ENCODE results near the gene GABRG2.
"Not testable (repeated sequence)": the region's sequence is repeated elsewhere in the genome, so short reads cannot be mapped to it uniquely, and the experiment has no call there.

The GABRG2 gene

DNA sequence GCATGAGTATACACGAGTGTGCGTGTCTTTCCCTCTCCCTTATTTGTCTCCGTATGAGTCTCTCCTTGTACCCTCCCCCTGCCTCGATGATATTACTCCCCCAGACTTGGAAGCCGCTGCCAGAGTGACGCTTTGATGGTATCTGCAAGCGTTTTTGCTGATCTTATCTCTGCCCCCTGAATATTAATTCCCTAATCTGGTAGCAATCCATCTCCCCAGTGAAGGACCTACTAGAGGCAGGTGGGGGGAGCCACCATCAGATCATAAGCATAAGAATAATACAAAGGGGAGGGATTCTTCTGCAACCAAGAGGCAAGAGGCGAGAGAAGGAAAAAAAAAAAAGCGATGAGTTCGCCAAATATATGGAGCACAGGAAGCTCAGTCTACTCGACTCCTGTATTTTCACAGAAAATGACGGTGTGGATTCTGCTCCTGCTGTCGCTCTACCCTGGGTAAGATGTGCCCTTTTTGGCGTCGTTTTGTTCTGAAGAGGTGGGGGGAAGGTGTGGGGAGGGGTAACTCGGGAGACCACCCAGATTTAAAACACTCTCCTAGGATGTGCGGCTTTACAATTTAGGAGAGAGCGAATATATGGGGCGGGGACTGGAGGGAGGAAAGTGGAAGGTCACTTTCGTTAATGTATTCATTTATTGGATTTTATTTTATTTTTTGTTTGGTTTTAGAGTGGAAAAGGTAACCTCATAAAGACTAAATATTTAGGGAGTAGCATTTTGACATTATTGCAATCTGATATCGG lies at the start of gene GABRG2:
GABRG2 (plus strand) TSS at position 119 of the 757 bp plus-strand sequence; CDS start at position 346, 227 bp downstream.
- no peak for DNase-seq

GRCh38 chr5:162025312-162025711 lies 42.3 kb upstream of the GABRG2 start:
- DNase-seq, result no peak

GRCh38 chr5:162026803-162027202 lies 40.8 kb upstream of the GABRG2 start:
- DNase-seq, result no peak

GRCh38 chr5:162037431-162037830 lies 30.1 kb upstream of the GABRG2 start:
- DNase-seq, result no peak

- DNase-seq, result no peak
Measured at GRCh38 chr5:162047279-162047678, 20.3 kb upstream of the GABRG2 start.

DNA sequence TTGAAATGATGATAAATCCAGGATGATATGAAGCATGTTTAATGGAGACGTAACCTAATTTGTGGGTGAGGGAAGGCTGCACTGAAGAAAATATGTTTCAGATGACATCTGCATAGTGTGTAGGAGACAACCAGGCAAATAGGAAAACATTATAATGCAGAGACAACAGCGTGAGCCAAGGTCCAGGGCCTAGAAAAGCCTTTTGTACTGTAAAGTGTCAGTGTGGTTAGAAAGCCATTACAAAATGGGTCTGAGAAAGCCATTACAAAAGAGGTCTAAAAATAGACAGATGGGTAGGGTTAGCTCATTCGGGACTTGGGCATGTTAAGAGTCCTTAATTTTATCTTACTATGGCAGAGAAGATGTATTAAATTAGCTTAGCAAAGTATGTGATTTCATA lies 14.9 kb upstream of the GABRG2 start:
- DNase-seq, result no peak

DNA sequence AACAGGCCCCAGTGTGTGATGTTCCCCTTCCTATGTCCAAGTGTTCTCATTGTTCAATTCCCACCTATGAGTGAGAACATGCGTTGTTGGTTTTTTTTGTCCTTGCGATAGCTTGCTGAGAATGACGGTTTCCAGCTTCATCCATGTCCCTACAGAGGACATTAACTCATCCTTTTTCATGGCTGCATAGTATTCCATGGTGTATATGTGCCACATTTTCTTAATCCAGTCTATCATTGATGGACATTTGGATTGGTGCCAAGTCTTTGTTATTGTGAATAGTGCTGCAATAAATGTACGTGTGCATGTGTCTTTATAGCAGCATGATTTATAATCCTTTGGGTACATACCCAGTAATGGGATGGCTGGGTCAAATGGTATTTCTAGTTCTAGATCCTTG lies 12.5 kb upstream of the GABRG2 start:
- DNase-seq, result not testable (repeated sequence)

- no peak for DNase-seq
Measured at GRCh38 chr5:162067162-162067561, 411 bp upstream of the GABRG2 start.

- no peak for DNase-seq
Measured at GRCh38 chr5:162068412-162068811, 839 bp downstream of the GABRG2 start.

DNA sequence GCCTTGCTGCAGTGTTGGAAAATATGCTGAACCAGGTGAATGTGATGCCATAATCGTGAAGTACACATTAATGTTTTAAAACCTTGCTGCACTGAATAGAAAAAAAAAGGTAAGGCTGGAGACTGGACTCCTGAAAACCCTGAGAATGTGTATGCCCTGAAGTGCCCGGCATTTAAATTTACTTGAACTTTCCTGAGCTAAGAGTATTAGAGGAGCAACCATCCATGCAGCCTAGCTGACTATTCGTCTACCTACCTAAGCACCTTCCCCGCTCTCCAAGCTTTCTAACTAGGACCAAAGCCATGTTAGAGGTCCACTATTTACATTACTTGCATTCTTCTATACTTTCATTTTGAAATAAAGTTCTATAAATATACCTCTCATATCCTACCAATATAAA lies 1.4 kb downstream of the GABRG2 start:
- no peak for DNase-seq

DNA sequence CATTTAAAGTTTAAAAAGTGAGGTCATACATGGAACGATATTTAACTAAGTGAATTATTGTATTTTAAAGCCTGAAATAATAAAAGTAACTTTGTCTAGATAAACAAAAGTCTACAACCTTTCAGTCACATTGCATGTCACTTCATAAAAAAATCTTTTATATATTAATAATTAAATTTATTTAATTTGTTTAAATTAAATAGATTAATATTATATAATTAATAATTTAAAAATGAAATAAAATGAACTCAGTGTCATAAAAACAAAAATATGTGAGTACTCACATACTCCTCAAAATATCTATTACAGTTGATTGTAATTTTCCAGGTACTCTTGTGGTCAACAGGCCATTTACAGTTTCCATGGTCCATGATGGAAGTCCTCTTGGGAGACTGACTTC lies 11.2 kb downstream of the GABRG2 start:
- DNase-seq, result no peak

DNA sequence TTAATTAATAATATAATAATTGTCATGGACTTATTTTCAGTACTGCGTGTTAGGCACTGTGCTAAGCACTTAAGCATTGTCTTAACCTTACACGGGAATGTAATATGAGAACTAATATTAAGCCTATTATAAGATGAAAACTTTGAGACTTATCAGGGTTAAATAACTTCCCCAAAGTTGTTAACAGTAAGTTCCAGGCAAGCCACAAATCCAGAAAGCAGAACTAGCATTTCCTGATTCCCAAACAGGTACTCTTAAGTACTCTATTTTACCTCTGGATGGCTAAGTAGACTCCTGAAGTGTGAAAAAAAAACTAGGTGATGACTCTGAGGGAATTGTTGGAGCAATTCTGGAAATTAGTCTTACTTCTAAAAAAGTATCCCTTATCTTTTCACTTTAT lies 23.8 kb downstream of the GABRG2 start:
- DNase-seq, result no peak

- no peak for DNase-seq
Measured at GRCh38 chr5:162096448-162096847, 28.9 kb downstream of the GABRG2 start.

DNA sequence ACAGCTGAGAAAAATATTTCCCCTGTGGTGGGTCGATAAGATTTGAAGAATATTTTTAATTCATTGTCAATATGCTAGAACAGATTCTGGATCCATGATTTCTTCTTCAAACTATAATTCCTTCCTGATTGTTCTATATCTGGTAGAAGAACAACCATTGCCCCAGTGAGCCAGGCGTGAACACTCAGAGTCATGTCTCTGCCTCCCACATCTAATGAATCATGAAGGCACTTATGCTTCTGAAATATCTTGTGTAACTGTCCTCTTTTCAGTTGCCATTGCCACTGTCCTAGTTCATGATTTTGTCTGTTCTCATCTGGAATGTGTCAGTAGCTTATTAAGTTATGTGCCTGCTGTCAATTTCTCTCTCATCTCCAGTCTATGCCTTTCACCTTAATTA lies 40.0 kb downstream of the GABRG2 start:
- no peak for DNase-seq

- no peak for DNase-seq
Measured at GRCh38 chr5:162119801-162120200, 52.2 kb downstream of the GABRG2 start.

DNA sequence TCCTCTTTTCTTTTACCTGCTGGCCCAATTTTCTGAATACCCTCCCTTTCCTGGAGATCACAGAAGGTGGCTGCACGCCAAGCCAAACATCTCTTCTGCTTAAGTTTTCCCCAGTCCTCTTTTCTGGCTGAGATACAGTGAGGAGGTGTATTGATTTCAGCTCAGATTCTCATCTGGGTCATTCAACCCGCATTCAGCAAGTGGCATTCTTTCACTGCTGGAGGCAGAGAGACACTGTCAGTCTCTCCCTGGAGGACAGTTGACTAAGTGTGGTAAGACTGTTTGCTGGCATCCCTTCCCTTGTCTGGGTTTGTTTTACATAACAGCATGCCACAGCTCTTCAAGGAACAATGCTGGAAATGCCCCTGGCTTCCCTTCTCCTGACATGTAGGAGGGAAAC lies 60.5 kb downstream of the GABRG2 start:
- no peak for DNase-seq

- DNase-seq, result no peak
Measured at GRCh38 chr5:162132348-162132747, 64.8 kb downstream of the GABRG2 start.

GRCh38 chr5:162139190-162139589 lies 71.6 kb downstream of the GABRG2 start:
- DNase-seq, result no peak

- no peak for DNase-seq
Measured at GRCh38 chr5:162154242-162154641, 86.7 kb downstream of the GABRG2 start.

DNA sequence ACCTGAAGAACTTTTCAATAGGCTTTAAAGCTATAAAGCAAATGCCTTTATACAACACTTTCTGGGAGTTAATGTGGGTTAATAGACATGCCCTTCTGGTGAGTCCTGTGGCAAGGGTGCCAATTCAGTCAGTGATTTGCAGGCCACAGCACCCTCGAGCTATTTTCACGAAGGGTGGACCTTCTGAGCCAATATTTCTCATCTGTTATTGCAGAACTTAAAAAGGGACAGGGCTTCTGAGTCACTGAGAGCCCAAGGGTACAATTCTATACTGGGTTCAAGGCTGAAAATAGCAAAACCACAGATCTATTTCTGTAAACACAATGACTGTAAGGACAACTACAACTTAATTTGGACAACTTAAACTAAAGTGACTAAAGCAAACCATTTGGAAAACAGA lies 92.8 kb downstream of the GABRG2 start:
- no peak for DNase-seq

- no peak for DNase-seq
Measured at GRCh38 chr5:162163663-162164062, 96.1 kb downstream of the GABRG2 start.

- no peak for DNase-seq
Measured at GRCh38 chr5:162174358-162174974, 106.9 kb downstream of the GABRG2 start.

- no peak for DNase-seq
Measured at GRCh38 chr5:162187371-162187770, 119.8 kb downstream of the GABRG2 start.

- DNase-seq, result no peak
Measured at GRCh38 chr5:162189719-162190118, 122.1 kb downstream of the GABRG2 start.

DNA sequence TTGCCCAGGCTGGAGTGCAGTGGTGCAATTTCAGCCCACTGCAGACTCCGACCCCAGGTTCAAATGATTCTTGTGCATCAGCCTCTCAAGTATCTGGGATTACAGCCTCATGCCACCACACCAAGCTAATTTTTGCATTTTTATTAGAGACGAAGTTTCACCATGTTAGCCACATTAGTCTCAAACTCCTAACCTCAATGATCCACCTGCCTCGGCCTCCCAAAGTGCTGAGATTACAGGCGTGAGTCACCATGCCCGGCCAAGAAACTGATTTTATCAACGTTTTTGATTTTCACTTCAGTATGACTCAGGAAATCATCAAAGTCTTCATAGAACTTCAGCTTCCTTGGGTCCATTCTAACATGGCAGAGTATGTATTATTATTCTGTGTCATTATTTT lies 125.4 kb downstream of the GABRG2 start:
- no peak for DNase-seq

All from NCI-H1417 treated with DMSO at 0.1 percent for 48 hours (cell line).